ENCODE measurements around the gene TTLL11. TPM values are rescaled to one million over a fixed set of nuclear protein-coding genes. Genes with fewer than 3 reads are reported as not detected.

The TTLL11 gene
- total and polyA plus RNA-seq, 2 of the 8 experiments (the other 6 are each of a cell fraction or from before 2014, with no cell fraction given): 0.56 to 0.80 TPM

DNA sequence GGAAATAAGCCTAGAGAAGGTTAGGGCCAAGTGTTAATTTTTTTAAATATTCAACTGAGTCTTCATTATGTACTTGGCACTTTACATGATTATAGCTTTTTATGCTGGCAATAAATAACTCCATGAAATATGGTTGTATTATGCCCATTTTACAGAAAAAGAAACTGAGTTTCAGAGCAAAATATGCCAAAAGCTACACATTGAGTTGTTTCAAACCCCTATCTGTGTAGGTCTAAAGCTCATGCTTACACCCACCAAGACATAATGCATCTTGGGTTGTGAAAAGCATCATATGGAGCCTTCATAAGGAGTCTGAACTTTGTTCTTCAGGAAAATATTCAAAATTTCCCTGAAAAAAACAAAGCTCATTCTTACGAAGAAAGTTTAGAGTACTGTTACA, 14.6 kb downstream of the TTLL11 start (continued):
- TF ChIP-seq SIRT6 (IDR thresholded peaks at IDR 0.05; ENCODE audit: low read length) (no peak), PHF8 (conservative IDR thresholded peaks at IDR 0.05; ENCODE audit: low read depth, low read length) (no peak), MAFK (IDR thresholded peaks at IDR 0.05; ENCODE audit: low read depth, low read length) (no peak), EZH2 (IDR thresholded peaks at IDR 0.05; ENCODE audit: low read depth, low read length, severe bottlenecking) (no peak), GTF2F1 (IDR thresholded peaks at IDR 0.05; ENCODE audit: borderline replicate concordance, low read depth, low read length) (no peak), JUND (IDR thresholded peaks at IDR 0.05; ENCODE audit: low read length) (no peak)

All from H1 (cell line).